ENCODE data around the gene CNTNAP5.

The CNTNAP5 gene

GRCh38 chr2:124112206-124112605 lies 87.1 kb downstream of the CNTNAP5 start:
- DNase-seq (ENCODE audit: low read depth) = no peak
- H3K4me3 ChIP-seq (ENCODE audit: low read depth, low read length) = no peak overlapping the region
- no peak for TF ChIP-seq CTCF (IDR thresholded peaks at IDR 0.05; ENCODE audit: insufficient read depth, low read depth, low read length, missing control alignments)

- H3K4me3 ChIP-seq (ENCODE audit: low read depth, low read length) = no peak overlapping the region
- no peak for TF ChIP-seq CTCF (IDR thresholded peaks at IDR 0.05; ENCODE audit: insufficient read depth, low read depth, low read length, missing control alignments)
- no peak for DNase-seq (ENCODE audit: low read depth)
These were observed 87.9 kb downstream of the CNTNAP5 start for GRCh38 chr2:124112966-124113365.

GRCh38 chr2:124120246-124120645 lies 95.2 kb downstream of the CNTNAP5 start:
- no peak for TF ChIP-seq CTCF (IDR thresholded peaks at IDR 0.05; ENCODE audit: insufficient read depth, low read depth, low read length, missing control alignments)
- no peak overlapping the region for H3K4me3 ChIP-seq (ENCODE audit: low read depth, low read length)
- DNase-seq (ENCODE audit: low read depth) = no peak

- no peak overlapping the region for H3K4me3 ChIP-seq (ENCODE audit: low read depth, low read length)
- TF ChIP-seq CTCF (IDR thresholded peaks at IDR 0.05; ENCODE audit: insufficient read depth, low read depth, low read length, missing control alignments) = no peak
- no peak for DNase-seq (ENCODE audit: low read depth)
These were observed 96.0 kb downstream of the CNTNAP5 start for GRCh38 chr2:124121106-124121505.

GRCh38 chr2:124121760-124122275 lies 96.7 kb downstream of the CNTNAP5 start:
- no peak for TF ChIP-seq CTCF (IDR thresholded peaks at IDR 0.05; ENCODE audit: insufficient read depth, low read depth, low read length, missing control alignments)
- H3K4me3 ChIP-seq (ENCODE audit: low read depth, low read length) = no peak overlapping the region
- DNase-seq (ENCODE audit: low read depth) = no peak

- no peak overlapping the region for H3K4me3 ChIP-seq (ENCODE audit: low read depth, low read length)
- no peak for TF ChIP-seq CTCF (IDR thresholded peaks at IDR 0.05; ENCODE audit: insufficient read depth, low read depth, low read length, missing control alignments)
- DNase-seq (ENCODE audit: low read depth) = no peak
These were observed 97.3 kb downstream of the CNTNAP5 start for GRCh38 chr2:124122340-124122739.

GRCh38 chr2:124131276-124131675 lies 106.2 kb downstream of the CNTNAP5 start:
- no peak overlapping the region for H3K4me3 ChIP-seq (ENCODE audit: low read depth, low read length)
- DNase-seq (ENCODE audit: low read depth) = no peak
- TF ChIP-seq CTCF (IDR thresholded peaks at IDR 0.05; ENCODE audit: insufficient read depth, low read depth, low read length, missing control alignments) = no peak
